ENCODE measurements around the gene EEF2K.

Gene EEF2K

GRCh38 chr16:22326771-22327445 is 120.8 kb downstream of the EEF2K start:
- DNase-seq (ENCODE audit: low spot score): no peak
- H3K4me3 ChIP-seq: no peak overlapping the region
- no peak overlapping the region for H3K27ac ChIP-seq
- TF ChIP-seq CTCF (IDR thresholded peaks at IDR 0.05): no peak

- H3K27ac ChIP-seq: no peak overlapping the region
- H3K4me3 ChIP-seq: no peak overlapping the region
- no peak for DNase-seq (ENCODE audit: low spot score)
- TF ChIP-seq CTCF (IDR thresholded peaks at IDR 0.05): no peak
These were observed 121.3 kb downstream of the EEF2K start for GRCh38 chr16:22327446-22327775.

DNA sequence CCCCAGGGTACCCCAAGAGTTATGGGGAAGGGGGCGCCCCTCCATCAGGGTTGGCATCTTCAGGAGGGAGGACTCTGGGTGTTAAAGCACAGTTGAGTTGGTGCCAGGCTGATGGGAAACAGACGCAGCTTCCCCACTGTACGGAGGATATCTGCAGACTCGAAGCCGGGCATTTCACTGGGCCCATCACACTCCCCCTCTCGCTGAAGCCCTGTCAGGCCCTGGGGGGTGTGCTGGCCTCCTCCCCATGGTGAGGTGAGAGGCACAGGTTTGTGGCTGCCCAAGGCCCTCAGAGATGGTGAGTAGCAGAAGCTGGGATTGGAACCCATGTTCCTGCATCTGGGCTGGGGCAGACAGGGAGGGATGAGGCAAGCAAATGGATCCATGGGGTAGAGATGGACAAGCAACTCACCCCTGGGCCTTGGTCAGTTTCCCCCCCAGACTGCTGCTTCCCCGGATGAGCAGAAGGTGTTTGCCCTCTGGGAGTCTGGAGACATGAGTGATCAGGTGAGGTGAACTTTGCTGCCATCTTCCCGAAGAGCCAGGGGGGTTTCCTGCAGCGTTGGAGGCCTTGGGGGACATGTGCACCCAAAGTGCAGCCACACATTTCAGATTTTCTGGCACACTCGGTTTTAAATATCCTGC is 122.1 kb downstream of the EEF2K start:
- no peak for DNase-seq (ENCODE audit: low spot score)
- no peak for TF ChIP-seq CTCF (IDR thresholded peaks at IDR 0.05)
- no peak overlapping the region for H3K27ac ChIP-seq
- no peak overlapping the region for H3K4me3 ChIP-seq

DNA sequence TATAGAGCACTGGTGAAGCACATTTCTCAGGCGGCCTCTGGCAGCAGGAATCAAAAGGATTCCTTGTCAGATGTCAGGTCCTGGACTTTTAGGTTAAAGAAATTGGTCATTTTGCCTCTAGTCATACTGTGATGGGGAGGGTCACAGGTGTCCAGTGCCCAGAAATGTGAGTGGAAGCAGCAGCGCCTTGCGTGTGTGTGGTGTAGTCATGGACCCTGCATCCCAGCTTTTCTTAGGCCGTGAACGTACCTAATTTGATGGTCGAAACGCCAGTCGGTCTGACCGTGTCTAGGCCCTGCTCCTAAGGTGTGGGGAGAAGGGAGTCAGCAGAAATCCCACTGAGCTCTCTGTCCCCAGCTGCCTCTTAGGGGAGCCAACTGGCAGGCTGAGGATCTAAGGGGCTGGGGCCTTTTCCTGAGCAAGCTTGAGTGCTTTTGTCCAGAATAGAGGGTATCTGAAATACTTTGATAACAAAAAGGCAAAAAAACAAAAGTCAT is 123.2 kb downstream of the EEF2K start:
- H3K27ac ChIP-seq: no peak overlapping the region
- no peak overlapping the region for H3K4me3 ChIP-seq
- no peak for TF ChIP-seq CTCF (IDR thresholded peaks at IDR 0.05)
- DNase-seq (ENCODE audit: low spot score): no peak

DNA sequence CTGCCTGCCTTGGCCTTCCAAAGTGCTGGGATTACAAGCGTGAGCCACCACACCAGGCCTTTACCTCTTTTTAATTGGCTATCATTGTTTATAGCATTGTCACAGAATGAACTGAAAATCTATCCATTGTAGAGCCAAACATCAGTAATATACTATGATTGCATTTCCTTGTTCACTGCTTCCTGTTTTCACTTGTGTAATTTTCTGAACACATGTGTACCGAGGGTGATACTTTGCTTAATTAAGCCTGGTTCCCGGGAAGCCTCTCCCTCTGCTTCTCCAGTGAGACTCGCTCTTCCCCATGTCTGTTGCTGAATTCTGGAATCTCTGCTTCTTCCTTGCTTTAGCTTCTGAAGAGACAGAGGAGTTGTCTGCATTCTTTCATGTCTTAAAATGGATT is 124.2 kb downstream of the EEF2K start:
- Histone ChIP-seq H3K4me3 (no peak overlapping the region), H3K27ac (no peak overlapping the region)
- no peak for DNase-seq (ENCODE audit: low spot score)
- TF ChIP-seq CTCF (IDR thresholded peaks at IDR 0.05): no peak

DNA sequence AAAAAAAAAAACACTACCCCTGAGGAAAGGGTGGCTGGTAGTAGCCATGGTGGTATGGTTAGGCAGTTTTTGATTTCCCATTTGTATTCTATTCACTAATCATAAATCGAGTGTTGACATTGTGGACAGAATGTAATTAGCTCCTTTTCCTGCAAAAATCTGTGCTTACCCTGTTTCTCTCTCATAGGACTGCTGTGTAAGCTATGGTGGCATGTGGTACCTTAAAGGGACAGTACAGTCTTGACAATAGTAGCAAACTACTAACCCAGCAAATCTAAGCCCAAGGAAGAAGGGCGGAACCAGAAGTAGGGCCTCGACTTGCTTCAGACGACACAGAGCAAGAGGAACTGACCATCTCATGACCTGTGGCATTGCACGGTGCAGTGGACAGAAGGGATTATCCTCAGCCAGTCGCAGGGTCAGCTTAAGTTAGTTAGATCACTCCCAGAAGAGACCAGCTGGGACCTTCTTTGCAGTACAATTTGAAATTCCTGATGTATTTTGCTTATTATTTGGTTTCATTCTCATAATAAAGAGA is 127.4 kb downstream of the EEF2K start:
- DNase-seq (ENCODE audit: low spot score): no peak
- no peak overlapping the region for H3K4me3 ChIP-seq
- TF ChIP-seq CTCF (IDR thresholded peaks at IDR 0.05): no peak
- no peak overlapping the region for H3K27ac ChIP-seq
